ENCODE results near the gene ZDHHC1.
"Not testable (repeated sequence)": the region's sequence is repeated elsewhere in the genome, so short reads cannot be mapped to it uniquely, and the experiment has no call there.

The ZDHHC1 gene

DNA sequence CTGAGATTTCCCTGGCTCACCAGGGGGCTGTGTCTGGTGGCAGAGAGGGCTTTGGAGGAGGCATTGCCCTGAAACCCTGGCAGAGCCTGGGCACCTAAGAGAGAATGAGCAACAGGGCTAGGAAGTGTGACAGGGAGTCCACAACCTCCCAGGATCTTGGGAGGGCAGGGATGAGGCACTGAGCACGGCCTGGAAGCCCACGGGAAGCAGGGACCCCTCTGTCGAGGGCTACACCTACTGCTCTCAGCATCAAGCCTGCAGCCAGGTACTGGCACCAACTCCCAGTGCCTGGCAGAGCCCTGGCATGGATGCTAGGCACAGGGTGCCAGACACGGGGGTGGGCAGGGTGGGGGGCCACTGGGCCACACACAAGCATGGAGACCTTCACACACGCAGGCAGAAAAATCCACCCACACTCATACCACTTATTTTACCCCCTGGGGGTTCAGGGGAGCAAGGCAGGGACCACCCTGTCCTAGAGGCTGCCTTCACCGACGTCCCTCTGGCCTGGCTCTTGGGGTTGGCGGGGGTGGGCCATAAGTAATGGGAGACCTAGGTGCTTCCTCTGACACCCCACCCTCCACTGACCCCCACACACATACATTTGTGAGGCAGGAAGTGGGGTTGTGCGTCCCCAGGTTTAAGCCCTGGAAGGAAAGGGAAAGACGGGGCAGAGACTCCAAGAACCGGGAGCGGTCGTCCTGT lies 13.7 kb upstream of the ZDHHC1 start:
- DNase-seq: no peak

DNA sequence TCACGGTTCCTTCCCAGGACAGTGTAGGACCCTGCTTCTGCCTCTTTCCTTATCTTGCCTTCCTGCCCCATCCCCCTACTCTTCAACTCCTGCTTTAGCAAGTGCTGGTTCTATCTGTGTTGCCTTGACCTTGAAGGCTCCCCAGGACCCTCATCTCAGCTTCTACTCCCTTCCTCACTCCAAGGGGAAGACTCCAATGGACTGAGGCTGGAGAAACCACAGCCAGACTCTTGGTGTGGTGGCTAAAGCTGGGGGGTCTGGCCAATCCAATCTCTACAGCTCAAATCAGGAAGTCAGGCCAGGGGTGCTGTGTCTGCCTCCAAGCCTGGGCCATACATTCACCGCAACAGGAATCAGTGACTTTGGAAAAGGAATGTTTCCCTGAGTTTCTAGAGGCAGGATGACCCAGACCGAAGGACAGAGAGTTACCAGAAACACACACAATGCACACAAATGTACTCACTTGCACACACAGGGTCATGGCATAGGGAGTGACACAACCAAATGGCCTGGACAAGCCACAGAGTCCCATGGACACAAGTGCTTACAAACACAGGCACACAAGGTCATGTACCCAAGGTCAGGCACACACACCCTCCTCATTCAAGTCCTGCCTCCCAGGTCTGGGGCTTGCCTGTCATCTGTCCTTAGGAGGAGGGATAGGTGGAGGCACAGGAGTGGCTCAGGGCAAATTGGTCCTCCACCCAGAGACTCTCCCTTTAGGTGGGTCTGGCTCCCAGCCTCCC lies 12.9 kb upstream of the ZDHHC1 start:
- no peak for DNase-seq

DNA sequence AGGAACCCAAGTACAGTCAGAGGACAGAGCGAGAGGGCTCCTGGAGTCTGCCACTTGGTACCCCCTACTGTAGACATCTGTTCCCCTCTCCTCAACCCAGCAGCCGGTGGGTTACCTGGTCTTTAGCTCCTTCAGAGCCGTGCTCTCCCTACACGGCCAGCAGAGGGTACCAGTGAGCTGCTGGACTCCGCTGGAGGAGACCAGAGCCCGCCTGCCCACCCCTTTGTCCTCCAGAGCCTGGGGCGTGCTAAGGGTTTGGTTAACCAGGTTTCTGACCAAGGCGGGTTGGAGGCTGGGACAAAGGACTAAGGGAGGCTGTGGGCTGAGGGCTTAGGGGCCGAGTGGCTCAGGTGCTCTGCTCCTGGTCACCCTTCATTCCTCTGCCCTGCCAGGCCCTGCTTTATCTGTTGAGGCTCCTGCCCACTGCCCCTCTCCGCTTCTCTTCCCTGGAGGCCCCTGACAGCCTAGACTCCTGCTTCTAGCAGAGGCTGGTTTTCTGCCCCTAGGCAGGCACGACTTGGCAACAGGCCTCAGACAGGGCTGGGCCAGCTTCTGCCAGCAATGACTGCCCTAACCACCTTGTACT lies 12.0 kb upstream of the ZDHHC1 start:
- peak; percentile 31 for DNase-seq

DNA sequence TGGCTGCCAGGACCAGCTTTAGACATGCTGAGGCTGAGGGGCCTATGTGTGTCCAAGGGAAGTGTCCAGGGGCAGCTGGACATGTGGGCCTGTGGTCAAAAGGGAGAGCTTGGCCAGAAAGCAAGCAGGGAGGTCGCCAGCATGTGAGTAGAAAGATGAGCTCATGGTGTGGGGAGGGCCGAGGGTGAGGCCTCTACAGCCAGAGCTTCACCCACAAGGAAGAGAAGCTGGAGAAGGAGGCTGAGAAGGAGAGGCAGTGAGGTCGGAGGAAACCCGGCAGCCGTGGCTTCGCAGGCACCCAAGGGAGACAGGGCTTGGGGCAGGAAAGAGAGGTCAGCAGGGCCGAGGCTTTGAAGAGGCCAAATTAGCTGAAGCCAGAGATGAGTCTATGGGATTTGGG lies 10.7 kb upstream of the ZDHHC1 start:
- no peak for DNase-seq

DNA sequence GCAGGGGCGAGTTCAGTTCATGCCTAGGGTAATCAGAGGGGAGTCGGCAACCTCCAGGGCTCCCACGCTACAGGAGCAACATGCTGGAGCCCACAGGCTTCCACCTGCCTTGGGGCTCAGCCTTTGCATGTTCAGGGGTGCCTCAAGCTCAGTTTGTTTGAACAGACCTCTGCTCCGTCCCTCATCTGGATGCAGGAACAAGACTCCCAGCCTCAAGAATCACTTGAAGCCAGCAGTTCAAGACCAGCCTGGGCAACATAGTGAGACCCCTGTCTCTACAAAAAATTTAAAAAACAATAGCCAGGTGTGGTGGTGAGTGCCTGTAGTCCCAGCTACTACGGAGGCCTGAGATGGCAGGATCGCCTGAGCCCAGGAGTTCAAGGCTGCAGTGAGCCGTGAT lies 9.7 kb upstream of the ZDHHC1 start:
- DNase-seq: no peak

DNA sequence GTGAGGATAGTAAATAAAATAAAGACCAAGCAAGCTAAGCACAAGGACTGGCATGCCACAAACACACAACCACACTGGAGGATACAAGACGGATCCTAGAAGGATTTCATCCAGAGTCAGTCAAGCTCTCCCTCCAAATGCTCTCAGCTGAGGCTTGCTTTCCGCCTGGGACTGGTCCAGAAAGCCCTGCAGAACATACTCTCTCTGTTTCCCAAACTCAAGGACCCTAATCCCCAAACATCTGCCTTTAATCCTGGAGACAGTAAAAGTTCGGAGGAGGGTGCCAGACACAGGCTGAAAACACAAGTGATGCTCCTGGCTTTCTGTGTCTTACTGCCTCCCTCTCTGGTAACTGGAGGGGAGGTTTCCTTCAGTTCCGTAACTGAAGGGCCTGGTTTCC lies 9.3 kb upstream of the ZDHHC1 start:
- no peak for DNase-seq

DNA sequence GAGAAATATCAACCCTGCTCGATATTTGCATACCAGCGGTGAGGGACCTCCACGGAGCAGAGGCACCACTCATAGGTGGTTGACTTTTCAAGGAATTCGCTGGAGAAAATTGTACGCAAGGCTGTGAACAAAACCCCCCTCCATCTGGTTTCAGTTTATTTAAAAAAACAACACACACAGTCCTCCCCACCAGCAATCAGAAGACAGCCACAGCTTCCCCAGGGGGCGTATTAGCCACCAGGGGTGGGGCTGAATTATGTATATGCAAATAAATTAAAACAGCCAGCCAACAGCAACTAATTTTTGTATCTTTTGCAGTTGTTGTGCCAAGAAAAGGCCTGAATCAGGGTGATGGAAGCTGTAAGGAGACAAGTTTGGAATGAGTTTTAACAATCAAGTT lies 8.8 kb upstream of the ZDHHC1 start:
- no peak for DNase-seq

DNA sequence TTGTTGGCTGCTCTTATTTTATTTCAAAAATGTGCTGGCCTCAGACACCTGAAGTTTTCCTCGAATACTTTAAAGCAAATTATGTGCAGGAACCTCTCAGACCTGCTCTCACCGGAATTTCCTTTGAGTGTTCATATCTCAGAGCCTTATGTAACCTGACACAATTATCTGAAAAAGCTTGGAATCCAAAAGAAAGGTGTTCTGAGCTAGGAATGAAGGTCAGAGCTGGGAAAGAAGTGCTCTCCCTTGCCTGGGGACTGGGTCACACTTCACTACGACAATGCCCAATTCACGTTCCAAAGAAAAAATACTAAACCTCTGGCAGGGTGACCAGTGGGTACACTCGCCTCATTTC lies 8.0 kb upstream of the ZDHHC1 start:
- no peak for DNase-seq

DNA sequence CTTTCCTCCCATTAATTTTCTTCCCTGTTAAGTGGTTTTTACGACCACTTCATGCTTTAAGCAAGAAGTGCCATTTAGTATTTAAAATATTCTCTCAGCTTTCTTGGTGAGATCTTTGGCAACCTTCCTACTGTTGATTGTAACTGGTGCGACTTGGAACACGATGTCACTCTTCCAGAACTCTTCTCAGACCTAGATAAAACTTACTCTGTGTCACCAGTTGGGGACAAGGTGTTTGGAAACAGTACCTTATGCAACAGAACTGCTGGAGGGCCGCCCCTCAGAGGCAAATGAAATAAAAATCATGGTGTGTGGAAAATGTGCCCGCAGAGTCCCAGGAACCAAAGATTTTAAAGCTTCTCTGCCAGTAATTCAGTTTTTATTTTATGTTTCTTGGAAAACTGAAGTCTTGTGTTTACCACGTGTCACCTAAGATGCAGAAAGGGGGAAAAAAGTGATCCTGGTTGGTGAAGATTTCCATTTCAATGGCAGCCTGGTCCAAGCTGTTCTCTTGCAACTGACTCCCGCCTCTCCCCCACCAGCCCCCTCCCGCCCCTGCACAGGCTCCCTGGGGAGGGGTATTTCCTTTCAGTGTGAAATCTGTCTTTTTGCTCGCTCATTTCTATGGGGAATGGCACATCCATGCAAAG lies 7.5 kb upstream of the ZDHHC1 start:
- no peak for DNase-seq

DNA sequence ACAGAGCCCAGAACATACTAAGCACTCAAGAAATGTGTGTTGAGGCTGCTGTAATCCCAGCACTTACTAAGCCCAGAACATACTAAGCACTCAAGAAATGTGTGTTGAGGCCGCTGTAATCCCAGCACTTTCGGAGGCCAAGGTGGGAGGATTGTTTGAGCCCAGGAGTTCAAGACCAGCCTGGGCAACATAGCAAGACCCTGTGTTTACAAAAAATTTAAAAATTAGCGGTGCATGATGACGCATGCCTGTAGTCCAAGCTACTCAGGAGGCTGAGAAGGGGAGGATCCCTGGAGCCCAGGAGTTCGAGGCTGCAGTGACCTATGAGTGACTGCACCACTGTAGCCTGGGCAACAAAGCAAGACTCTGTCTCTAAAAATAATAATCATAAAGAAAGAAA lies 6.7 kb upstream of the ZDHHC1 start:
- no peak for DNase-seq

DNA sequence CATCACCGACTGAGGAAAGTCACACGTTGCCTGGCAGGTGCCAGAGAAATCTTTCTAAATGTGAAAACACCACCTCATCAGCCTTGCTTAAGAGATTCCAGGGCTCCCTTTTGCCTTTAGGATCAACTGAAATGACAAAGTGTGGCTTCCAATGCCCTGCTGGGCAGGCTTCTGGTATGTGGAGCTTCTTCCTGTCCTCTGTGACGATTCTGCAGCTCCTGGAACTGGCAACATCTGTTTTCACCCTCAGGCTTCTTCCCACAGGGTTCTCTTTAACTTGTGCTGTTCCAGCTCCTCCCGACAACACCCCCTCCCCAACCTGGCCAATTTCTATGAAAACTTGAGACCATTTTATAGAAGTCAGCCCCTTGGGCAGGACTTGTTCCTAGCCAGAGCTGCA lies 4.8 kb upstream of the ZDHHC1 start:
- no peak for DNase-seq

DNA sequence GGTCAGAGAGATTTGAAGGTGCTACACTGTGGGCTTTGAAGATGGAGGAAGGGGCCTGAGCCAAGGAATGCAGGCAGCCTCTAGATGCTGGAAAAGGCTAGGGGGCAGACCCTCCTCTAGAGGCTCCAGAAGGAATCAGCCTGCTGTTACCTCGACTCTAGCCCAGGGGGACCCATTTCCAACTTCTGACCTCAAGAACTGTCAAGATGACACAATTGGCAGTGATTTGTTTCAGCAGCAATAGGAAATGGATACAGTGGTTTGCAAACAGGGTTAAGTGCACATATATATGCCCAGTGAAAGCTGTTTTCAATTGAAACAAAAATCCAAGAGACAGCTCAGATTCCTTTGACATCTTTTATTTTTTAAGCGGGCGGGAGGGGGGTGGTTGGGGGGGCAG lies 3.7 kb upstream of the ZDHHC1 start:
- no peak for DNase-seq

DNA sequence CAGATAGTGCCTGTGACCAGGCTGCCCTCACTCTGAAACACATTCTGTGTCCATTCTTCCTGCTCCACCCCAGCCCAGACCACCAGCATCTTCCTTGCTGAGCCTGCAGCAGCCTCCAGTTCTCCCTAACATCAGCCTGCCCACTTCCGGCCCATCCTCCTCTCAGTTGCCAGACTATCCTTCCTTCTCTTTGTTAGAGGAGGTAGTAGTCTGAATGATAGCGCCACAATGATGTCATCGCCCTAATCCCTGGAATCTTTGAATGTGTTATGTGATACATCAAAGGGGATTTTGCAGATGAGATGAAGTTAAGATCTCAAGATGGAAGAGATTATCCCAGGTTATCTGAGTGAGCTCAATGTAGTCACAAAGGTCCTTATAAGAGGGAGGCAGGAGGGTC lies 3.2 kb upstream of the ZDHHC1 start:
- DNase-seq: no peak

DNA sequence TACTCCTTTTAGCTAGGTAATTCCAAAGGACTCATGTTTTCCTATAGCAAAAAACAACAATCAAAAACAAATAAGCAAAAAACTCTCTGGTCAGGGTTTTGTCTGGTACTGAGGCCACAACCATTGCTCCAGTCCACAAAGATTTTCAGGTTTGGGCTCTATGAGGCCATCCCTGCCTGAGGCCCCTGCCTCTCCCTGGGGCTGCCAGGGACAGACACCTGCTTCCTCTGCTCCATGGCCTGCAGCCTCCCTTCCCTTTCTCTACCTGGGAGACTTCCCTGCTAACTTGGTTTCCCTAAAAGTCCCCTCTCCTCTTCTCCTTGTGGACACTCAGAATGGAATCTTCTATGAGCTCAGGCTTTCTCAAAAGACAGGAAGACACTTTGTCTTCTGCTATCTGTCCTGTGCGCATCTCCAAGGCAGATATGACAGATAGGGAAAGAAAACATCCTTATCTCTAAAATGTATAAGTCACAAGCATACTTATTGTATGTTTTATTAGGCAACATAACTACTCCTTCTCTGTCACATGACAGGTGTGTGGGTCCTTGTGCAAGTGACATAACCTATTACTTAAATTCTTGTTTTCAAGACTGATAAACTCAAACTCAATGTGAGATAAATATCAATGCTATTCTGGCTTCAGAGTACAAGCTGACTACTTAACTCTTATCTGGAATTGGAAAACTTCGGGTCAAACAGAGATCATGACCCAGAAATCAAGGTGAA lies 1.2 kb upstream of the ZDHHC1 start:
- DNase-seq: no peak

DNA sequence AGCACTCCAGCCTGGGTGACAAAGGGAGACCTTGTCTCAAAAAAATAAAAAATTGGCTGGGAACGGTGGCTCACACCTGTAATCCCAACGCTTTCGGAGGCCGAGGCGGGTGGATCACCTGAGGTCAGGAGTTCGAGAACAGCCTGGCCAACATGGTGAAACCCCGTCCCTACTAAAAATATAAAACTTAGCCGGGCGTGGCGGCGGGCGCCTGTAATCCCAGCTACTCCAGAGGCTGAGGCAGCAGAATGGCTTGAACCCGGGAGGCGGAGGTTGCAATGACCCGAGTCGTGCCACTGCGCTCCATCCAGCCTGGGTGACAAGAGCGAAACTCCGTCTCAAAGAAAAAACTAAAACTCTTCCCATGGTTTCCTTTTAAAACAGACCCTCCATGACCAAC lies 856 bp downstream of the ZDHHC1 start:
- DNase-seq: not testable (repeated sequence)

DNA sequence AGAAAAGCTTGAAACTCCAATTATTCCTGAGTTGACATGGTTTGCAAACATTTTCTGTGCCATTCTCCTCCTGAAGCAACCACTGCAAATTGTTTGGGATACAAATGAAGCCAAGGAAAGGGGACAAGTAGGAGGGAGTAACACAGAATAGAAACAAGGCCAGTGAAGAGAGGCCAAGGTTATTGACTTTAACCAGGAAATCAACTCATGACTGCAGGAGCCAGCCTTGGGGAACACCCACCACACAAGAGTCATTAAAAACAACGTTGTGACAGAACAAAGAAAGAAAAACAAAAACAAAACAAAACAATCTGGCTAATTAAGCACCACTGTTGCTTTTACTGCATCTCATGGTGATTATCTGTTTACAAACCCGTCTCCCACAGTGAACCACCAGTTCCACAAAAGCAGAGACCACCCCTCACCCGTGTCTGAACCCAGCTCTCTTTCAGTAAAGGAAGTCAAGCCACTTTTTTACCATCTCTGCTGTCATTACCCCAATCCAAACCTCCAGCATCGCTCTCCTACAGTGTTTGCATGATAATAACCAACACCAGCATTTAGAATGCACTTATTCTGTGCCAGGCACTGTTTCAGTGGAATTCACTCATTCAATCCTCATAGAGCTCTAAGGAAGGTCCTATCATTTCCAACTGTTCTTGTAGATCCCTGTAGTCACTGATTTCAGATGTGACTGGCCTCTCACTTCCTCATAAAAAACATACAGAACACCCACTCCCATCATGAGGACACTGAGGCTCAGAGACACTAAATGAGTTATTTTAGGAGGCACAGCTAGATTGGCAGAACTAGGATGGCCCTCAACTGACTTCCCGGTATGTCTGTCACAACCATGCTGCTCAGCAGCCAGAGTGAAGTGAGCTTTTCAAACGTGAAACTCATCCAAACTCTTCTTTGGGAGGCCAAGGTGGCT lies 2.0 kb downstream of the ZDHHC1 start:
- DNase-seq: no peak

DNA sequence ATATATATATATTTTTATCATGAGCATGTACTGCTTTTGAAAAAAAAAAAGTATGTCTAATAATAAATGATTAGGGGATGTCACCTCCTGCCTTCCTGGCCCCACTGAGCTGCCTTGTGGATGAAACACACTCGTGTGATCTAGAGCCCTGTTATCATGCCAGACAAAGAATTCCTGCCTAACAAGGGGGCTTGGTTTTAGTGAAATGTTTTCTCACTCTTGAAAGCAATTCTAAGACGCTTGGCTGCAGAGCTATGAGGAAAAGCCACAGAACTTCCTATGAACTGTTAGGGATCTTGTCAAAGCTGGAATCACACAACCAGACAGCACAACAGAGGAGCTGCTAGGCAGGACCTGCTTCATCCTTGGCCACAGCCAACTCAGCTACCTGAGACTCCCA lies 4.0 kb downstream of the ZDHHC1 start:
- no peak for DNase-seq

DNA sequence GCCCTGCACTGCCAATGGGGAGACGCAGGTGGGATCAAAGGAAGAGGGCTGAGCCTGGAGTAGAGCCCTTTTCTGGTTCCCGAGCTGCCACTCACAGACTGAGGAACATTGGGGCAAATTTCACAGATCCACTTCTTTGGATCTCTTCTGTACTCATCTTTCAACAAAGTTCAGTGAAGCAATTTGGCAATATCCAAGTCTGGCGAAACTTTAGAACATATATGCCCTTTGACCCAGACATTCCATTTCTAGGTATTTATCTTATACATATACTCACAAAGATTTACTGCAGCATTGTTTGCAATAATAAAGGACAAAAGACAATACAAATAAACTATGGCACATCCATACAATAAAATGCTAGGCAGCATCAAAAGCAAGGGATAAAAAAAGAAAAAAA lies 4.9 kb downstream of the ZDHHC1 start:
- DNase-seq: no peak

DNA sequence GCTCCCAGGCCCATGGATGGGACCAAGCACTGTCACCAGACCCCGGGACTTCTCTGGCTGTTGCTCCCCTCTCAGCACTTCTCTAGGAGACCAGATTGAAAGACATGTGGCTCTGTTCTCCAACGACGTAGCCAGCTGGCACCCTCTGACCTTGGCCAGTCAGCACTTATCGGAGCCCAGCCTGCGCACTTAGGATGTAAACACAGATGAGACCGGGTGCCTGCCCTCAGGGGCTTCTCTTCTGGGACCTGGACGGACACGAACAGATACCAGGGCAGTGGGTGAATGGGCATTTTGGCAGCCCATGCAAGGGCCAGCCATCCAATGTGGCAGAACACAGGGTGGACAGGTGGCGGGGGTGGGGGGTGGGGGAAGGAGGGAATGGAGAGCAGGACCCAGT lies 6.6 kb downstream of the ZDHHC1 start:
- no peak for DNase-seq

DNA sequence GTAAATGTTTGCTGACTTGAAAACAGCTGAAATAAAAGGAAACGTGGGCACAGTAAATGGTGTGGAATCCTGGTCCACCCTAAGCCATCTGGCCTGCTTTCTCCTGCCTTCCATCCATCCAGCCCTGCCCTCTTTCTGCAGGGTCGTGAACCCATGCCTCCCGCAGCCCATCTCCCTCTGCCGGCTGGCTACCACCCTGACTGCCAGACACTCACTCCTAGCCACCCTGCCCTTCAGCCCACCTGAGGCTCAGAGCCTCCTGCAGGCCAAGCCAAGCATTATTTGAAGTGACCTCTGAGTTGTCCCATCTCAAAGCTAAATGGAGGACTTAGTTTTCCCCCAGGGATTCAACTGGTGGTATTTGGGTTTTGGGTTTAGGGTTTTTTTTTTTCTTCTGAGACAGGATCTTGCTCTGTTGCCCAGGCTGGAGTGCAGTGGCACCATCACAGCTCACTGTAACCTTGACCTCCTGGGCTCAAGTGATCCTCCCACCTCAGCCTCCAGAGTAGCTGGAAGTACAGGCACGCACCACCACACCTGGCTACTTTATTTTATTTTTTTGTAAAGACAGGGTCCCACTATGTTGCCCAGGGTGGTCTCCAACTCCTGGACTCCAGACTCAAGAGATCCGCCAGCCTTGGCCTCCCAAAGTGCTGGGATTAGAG lies 8.4 kb downstream of the ZDHHC1 start:
- no peak for DNase-seq

DNA sequence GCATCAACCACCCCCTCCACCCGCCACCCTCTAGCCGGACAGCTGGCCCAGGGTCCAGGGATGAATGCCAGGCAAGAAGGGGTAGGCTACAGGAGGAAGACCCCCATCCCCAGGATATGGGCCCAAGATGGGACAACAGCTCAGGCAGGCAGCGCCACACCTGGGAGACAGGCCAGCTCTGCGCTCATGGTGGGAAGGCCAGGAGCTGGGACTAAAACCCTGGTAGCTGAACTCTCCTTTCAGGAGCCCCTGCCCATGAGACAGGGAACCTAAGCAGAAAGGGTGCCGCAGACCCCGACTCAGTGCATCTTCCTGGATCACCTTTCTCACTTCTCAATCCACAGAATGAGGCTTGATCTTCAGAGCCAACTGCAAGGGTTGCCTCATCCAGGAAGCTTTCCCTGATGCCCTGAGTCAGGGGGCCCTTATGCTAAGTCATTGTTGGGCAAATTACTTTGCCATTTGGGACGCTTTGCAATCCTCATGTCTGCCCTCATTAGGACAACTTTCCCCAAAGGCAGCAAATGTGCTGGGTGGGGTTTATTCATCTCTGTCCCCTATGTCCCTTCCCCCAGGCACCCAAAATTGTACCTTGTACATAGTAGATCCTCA lies 9.0 kb downstream of the ZDHHC1 start:
- no peak for DNase-seq
